Vagina (tissue), 2 donors: ENCODE results near the gene SOS1. TPM values are rescaled to one million over a fixed set of nuclear protein-coding genes. Genes with fewer than 3 reads are reported as not detected.

Source experiments
- DNase-seq, 2 donors: peaks; one replicate each; pipeline ENCODE4 v3.0.0-alpha.2; 2017; ENCODE audit errors: extremely low spot score in 2 of 2
- H3K27ac ChIP-seq: fragments of 200-600 bp; sonication (generic); one replicate; pipeline ENCODE4 v1.5.1; 2019
- H3K27me3 ChIP-seq: fragments of 200-600 bp; sonication (generic); one replicate; pipeline ENCODE4 v1.5.1; 2019
- H3K36me3 ChIP-seq, 2 donors: fragments of 200-600 bp; sonication (generic); one replicate each; pipeline ENCODE4 v1.5.1; 2017 to 2019
- H3K4me1 ChIP-seq: fragments of 200-600 bp; sonication (generic); one replicate; pipeline ENCODE4 v1.5.1; 2019
- H3K4me3 ChIP-seq, 2 donors: fragments of 200-600 bp; sonication (generic); 1 replicate in 1 of 2; 2 replicates in 1 of 2; pipeline ENCODE4 v1.5.1; 2016 to 2019
- H3K9me3 ChIP-seq: fragments of 200-600 bp; sonication (generic); one replicate; pipeline ENCODE4 v1.5.1; 2019
- POLR2A ChIP-seq, 2 donors: fragments of 450-650 bp; IDR thresholded peaks; one replicate each; pipeline ENCODE4 v1.6.1; 2017; ENCODE audit warnings: antibody characterized with exemption in 2 of 2, mild to moderate bottlenecking in 2 of 2, moderate library complexity in 2 of 2
- POLR2AphosphoS5 ChIP-seq, 2 donors: sonication (generic); formaldehyde crosslinking; IDR thresholded peaks; one replicate each; pipeline ENCODE4 v1.9.0; 2017; ENCODE audit warnings: antibody characterized with exemption in 2 of 2, mild to moderate bottlenecking in 2 of 2, low read depth in 1 of 2; ENCODE audit not compliant: insufficient read depth in 1 of 2
- intact Hi-C: fragments of 100-400 bp; cut with DNase I; formaldehyde crosslinking; loops from one replicate; pipeline ENCODE4 v1.15.1; 2023
- total RNA-seq: library from RNA; depleted of rRNA; stranded (reverse); fragments of >200 nt; gene quantifications from one replicate; pipeline ENCODE4 v1.2.3, GENCODE V29; 2016
- TF ChIP-seq, protein P1 (sequence below), 3 experiments: fragments of 450-650 bp in 2 of 3; fragments of 200-600 bp in 1 of 3; sonication (generic) in 1 of 3; IDR thresholded peaks; one replicate each; pipeline ENCODE4 v1.5.1; 2017 to 2019; ENCODE audit warnings: antibody characterized with exemption in 3 of 3, mild to moderate bottlenecking in 2 of 3, moderate library complexity in 2 of 3

Gene SOS1
- total RNA-seq, 1 donor from 2014 or later, result 20.1 TPM

GRCh38 chr2:39115556-39115955, 5.3 kb downstream of the SOS1 start:
- Histone ChIP-seq H3K4me3 (no peak overlapping the region), H3K36me3 (no peaks in the 10 kb centered on the region), H3K27ac (no peak overlapping the region), H3K27me3 (no peaks in the 10 kb centered on the region), H3K4me1 (peaks cover 48% of the 10 kb centered on the region), H3K9me3 (no peaks in the 10 kb centered on the region)
- TF ChIP-seq POLR2A (IDR thresholded peaks at IDR 0.05) (no peak), POLR2AphosphoS5 (IDR thresholded peaks at IDR 0.05; ENCODE audit: insufficient read depth in 1 of 2, low read depth in 1 of 2) (no peak)
- TF ChIP-seq, protein P1, sequence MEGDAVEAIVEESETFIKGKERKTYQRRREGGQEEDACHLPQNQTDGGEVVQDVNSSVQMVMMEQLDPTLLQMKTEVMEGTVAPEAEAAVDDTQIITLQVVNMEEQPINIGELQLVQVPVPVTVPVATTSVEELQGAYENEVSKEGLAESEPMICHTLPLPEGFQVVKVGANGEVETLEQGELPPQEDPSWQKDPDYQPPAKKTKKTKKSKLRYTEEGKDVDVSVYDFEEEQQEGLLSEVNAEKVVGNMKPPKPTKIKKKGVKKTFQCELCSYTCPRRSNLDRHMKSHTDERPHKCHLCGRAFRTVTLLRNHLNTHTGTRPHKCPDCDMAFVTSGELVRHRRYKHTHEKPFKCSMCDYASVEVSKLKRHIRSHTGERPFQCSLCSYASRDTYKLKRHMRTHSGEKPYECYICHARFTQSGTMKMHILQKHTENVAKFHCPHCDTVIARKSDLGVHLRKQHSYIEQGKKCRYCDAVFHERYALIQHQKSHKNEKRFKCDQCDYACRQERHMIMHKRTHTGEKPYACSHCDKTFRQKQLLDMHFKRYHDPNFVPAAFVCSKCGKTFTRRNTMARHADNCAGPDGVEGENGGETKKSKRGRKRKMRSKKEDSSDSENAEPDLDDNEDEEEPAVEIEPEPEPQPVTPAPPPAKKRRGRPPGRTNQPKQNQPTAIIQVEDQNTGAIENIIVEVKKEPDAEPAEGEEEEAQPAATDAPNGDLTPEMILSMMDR (IDR thresholded peaks at IDR 0.05), result no peak
- intact Hi-C loops, result no loop called here
- DNase-seq, result no peak

- intact Hi-C loops, result no loop called here
- H3K4me3 ChIP-seq, result no peak overlapping the region
These were observed 6.1 kb downstream of the SOS1 start for GRCh38 chr2:39114771-39115170.

GRCh38 chr2:39109537-39109936, 11.3 kb downstream of the SOS1 start:
- no peak for DNase-seq
- no peak for TF ChIP-seq POLR2A (IDR thresholded peaks at IDR 0.05)
- TF ChIP-seq, protein P1 (IDR thresholded peaks at IDR 0.05), result no peak
- no peak for TF ChIP-seq POLR2AphosphoS5 (IDR thresholded peaks at IDR 0.05; ENCODE audit: insufficient read depth in 1 of 2, low read depth in 1 of 2)
- intact Hi-C loops, result loop anchor here (5.0 kb wide), 1 partner anchor 1577 kb away; no protein-coding TSS in a partner anchor
- H3K36me3 ChIP-seq, result no peaks in the 10 kb centered on the region
- H3K27ac ChIP-seq, result no peak overlapping the region
- H3K9me3 ChIP-seq, result no peaks in the 10 kb centered on the region
- peaks cover 35% of the 10 kb centered on the region for H3K4me1 ChIP-seq
- no peak overlapping the region for H3K4me3 ChIP-seq
- no peaks in the 10 kb centered on the region for H3K27me3 ChIP-seq

More at GRCh38 chr2:39114771-39115170, 6.1 kb downstream of the SOS1 start:
- Histone ChIP-seq H3K4me1 (peaks cover 48% of the 10 kb centered on the region), H3K27ac (no peak overlapping the region), H3K27me3 (no peaks in the 10 kb centered on the region), H3K36me3 (no peaks in the 10 kb centered on the region), H3K9me3 (no peaks in the 10 kb centered on the region)
- DNase-seq, result no peak
- TF ChIP-seq POLR2AphosphoS5 (IDR thresholded peaks at IDR 0.05; ENCODE audit: insufficient read depth in 1 of 2, low read depth in 1 of 2), result no peak
- TF ChIP-seq POLR2A (IDR thresholded peaks at IDR 0.05), result no peak
- TF ChIP-seq, protein P1 (IDR thresholded peaks at IDR 0.05), result no peak

DNA sequence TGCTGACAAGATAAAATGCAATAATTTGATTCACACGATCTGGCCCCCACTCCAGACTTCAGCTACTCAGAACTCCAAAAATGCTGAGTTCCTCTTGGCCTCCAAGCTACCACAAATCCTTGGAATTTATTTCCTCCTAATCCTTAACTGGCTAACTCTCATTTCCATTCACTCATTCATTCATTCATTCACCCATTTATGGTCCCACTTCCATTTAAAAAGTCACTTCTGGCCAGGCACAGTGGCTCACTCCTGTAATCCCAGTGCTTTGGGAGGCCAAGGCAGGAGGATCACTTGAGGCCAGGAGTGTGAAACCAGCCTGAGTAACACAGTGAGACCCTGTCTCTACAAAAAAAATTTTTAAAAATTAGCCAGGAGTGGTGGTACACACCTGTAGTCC, 12.5 kb downstream of the SOS1 start:
- intact Hi-C loops, result loop anchor here (1.0 to 5.0 kb wide), 2 partner anchors 15 to 1576 kb away; no protein-coding TSS in a partner anchor
- no peaks in the 10 kb centered on the region for H3K36me3 ChIP-seq
- peaks cover 34% of the 10 kb centered on the region for H3K4me1 ChIP-seq
- no peak overlapping the region for H3K4me3 ChIP-seq
- no peaks in the 10 kb centered on the region for H3K9me3 ChIP-seq
- H3K27me3 ChIP-seq, result no peaks in the 10 kb centered on the region
- TF ChIP-seq POLR2A (IDR thresholded peaks at IDR 0.05) (no peak), POLR2AphosphoS5 (IDR thresholded peaks at IDR 0.05; ENCODE audit: insufficient read depth in 1 of 2, low read depth in 1 of 2) (no peak)
- TF ChIP-seq, protein P1 (IDR thresholded peaks at IDR 0.05), result no peak
- no peak for DNase-seq
- H3K27ac ChIP-seq, result no peak overlapping the region

- TF ChIP-seq POLR2A (IDR thresholded peaks at IDR 0.05), result no peak
- no peak for TF ChIP-seq POLR2AphosphoS5 (IDR thresholded peaks at IDR 0.05; ENCODE audit: insufficient read depth in 1 of 2, low read depth in 1 of 2)
- TF ChIP-seq, protein P1 (IDR thresholded peaks at IDR 0.05), result no peak
- intact Hi-C loops, result loop anchor here (1.0 to 5.0 kb wide), 2 partner anchors 16 to 1575 kb away; no protein-coding TSS in a partner anchor
- Histone ChIP-seq H3K27me3 (no peaks in the 10 kb centered on the region), H3K4me1 (peaks cover 36% of the 10 kb centered on the region), H3K9me3 (no peaks in the 10 kb centered on the region), H3K27ac (no peak overlapping the region), H3K4me3 (no peak overlapping the region), H3K36me3 (no peaks in the 10 kb centered on the region)
- no peak for DNase-seq
These were observed 13.1 kb downstream of the SOS1 start for GRCh38 chr2:39107724-39108273.
